Measurements from ENCODE around the gene KRT83. TPM values are rescaled to one million over a fixed set of nuclear protein-coding genes. Genes with fewer than 3 reads are reported as not detected.

Gene KRT83
- total RNA-seq, 1 donor, result not detected

- Histone ChIP-seq H3K4me3 (ENCODE audit: insufficient read depth, low read length) (no peak overlapping the region), H3K4me2 (ENCODE audit: insufficient read depth, low read length) (no peak overlapping the region), H3K27ac (ENCODE audit: low read depth, low read length) (no peak overlapping the region), H3K36me3 (ENCODE audit: insufficient read depth, low read length) (no peaks in the 10 kb centered on the region), H3K79me2 (ENCODE audit: insufficient read depth, low read length) (no peaks in the 10 kb centered on the region), H3K4me1 (ENCODE audit: insufficient read depth, low read length) (no peaks in the 10 kb centered on the region), H2AFZ (ENCODE audit: low read length) (no peak overlapping the region), H3K9me3 (ENCODE audit: low read depth, low read length) (peaks cover 3% of the 10 kb centered on the region), H3K27me3 (ENCODE audit: insufficient read depth, low read length) (peaks cover 17% of the 10 kb centered on the region), H4K20me1 (ENCODE audit: insufficient read depth, low read length) (no peaks in the 10 kb centered on the region)
- no peak for TF ChIP-seq CTCF (IDR thresholded peaks at IDR 0.05; ENCODE audit: extremely low read depth, low read depth, low read length)
- DNase-seq (ENCODE audit: insufficient read length, low spot score, missing footprints), result no peak
Measured at GRCh38 chr12:52333321-52333720, 12.1 kb upstream of the KRT83 start.

- Histone ChIP-seq H3K27ac (ENCODE audit: low read depth, low read length) (no peak overlapping the region), H3K4me3 (ENCODE audit: insufficient read depth, low read length) (no peak overlapping the region), H3K4me2 (ENCODE audit: insufficient read depth, low read length) (no peak overlapping the region), H2AFZ (ENCODE audit: low read length) (no peak overlapping the region), H3K4me1 (ENCODE audit: insufficient read depth, low read length) (peaks cover under 1% of the 10 kb centered on the region), H3K27me3 (ENCODE audit: insufficient read depth, low read length) (peaks cover 17% of the 10 kb centered on the region), H3K36me3 (ENCODE audit: insufficient read depth, low read length) (no peaks in the 10 kb centered on the region), H3K79me2 (ENCODE audit: insufficient read depth, low read length) (no peaks in the 10 kb centered on the region), H4K20me1 (ENCODE audit: insufficient read depth, low read length) (no peaks in the 10 kb centered on the region), H3K9me3 (ENCODE audit: low read depth, low read length) (peaks cover 3% of the 10 kb centered on the region)
- TF ChIP-seq CTCF (IDR thresholded peaks at IDR 0.05; ENCODE audit: extremely low read depth, low read depth, low read length), result no peak
- peak; percentile 30 for DNase-seq (ENCODE audit: insufficient read length, low spot score, missing footprints)
Measured at GRCh38 chr12:52332381-52332780, 11.2 kb upstream of the KRT83 start.

- peaks cover 3% of the 10 kb centered on the region for H3K9me3 ChIP-seq (ENCODE audit: low read depth, low read length)
- DNase-seq (ENCODE audit: insufficient read length, low spot score, missing footprints), result no peak
- no peak overlapping the region for H3K4me3 ChIP-seq (ENCODE audit: insufficient read depth, low read length)
- no peak overlapping the region for H2AFZ ChIP-seq (ENCODE audit: low read length)
- H4K20me1 ChIP-seq (ENCODE audit: insufficient read depth, low read length), result no peaks in the 10 kb centered on the region
- H3K4me2 ChIP-seq (ENCODE audit: insufficient read depth, low read length), result no peak overlapping the region
- peaks cover 3% of the 10 kb centered on the region for H3K4me1 ChIP-seq (ENCODE audit: insufficient read depth, low read length)
- peaks cover 17% of the 10 kb centered on the region for H3K27me3 ChIP-seq (ENCODE audit: insufficient read depth, low read length)
- no peaks in the 10 kb centered on the region for H3K79me2 ChIP-seq (ENCODE audit: insufficient read depth, low read length)
- no peak for TF ChIP-seq CTCF (IDR thresholded peaks at IDR 0.05; ENCODE audit: extremely low read depth, low read depth, low read length)
- no peaks in the 10 kb centered on the region for H3K36me3 ChIP-seq (ENCODE audit: insufficient read depth, low read length)
- H3K27ac ChIP-seq (ENCODE audit: low read depth, low read length), result no peak overlapping the region
Measured at GRCh38 chr12:52331833-52332232, 10.6 kb upstream of the KRT83 start.

- H3K27me3 ChIP-seq (ENCODE audit: insufficient read depth, low read length), result peaks cover 17% of the 10 kb centered on the region
- H3K36me3 ChIP-seq (ENCODE audit: insufficient read depth, low read length), result no peaks in the 10 kb centered on the region
- H3K27ac ChIP-seq (ENCODE audit: low read depth, low read length), result no peak overlapping the region
- no peak overlapping the region for H2AFZ ChIP-seq (ENCODE audit: low read length)
- peaks cover 3% of the 10 kb centered on the region for H3K4me1 ChIP-seq (ENCODE audit: insufficient read depth, low read length)
- TF ChIP-seq CTCF (IDR thresholded peaks at IDR 0.05; ENCODE audit: extremely low read depth, low read depth, low read length), result no peak
- no peak overlapping the region for H3K4me2 ChIP-seq (ENCODE audit: insufficient read depth, low read length)
- no peaks in the 10 kb centered on the region for H3K79me2 ChIP-seq (ENCODE audit: insufficient read depth, low read length)
- H3K9me3 ChIP-seq (ENCODE audit: low read depth, low read length), result peaks cover 3% of the 10 kb centered on the region
- no peak overlapping the region for H3K4me3 ChIP-seq (ENCODE audit: insufficient read depth, low read length)
- no peaks in the 10 kb centered on the region for H4K20me1 ChIP-seq (ENCODE audit: insufficient read depth, low read length)
- peak; percentile 41 for DNase-seq (ENCODE audit: insufficient read length, low spot score, missing footprints)
Measured at GRCh38 chr12:52331039-52331438, 9.8 kb upstream of the KRT83 start.
